GM23338 (cell line): ENCODE data around the gene SCCPDH. TPM values are rescaled to one million over a fixed set of nuclear protein-coding genes. Genes with fewer than 3 reads are reported as not detected.

Experiments
- ATAC-seq: fragments of 200-7000 bp; cut with Tn5 transposase; 3 replicates; pipeline ENCODE4 v1.9.1; 2020
- DNase-seq: peaks from one replicate; pipeline ENCODE4 v3.0.0-alpha.2; 2015; ENCODE audit warnings: low spot score
- H2AFZ ChIP-seq: fragments of 200-600 bp; sonication (generic); 2 replicates; pipeline ENCODE4 v1.8.0; 2016; ENCODE audit warnings: antibody characterized with exemption, mild to moderate bottlenecking, moderate library complexity
- H3F3A ChIP-seq: fragments of 200-600 bp; sonication (generic); replicated peaks from 2 replicates; pipeline ENCODE4 v1.8.0; 2017; ENCODE audit warnings: antibody characterized with exemption, mixed run types, low read depth
- H3K27ac ChIP-seq: fragments of 200-600 bp; sonication (generic); 2 replicates; pipeline ENCODE4 v1.6.1; 2016; ENCODE audit warnings: low read depth
- H3K27me3 ChIP-seq: fragments of 200-600 bp; sonication (generic); 2 replicates; pipeline ENCODE4 v1.8.0; 2016; ENCODE audit warnings: mild to moderate bottlenecking, mixed run types, moderate library complexity; ENCODE audit not compliant: insufficient read depth
- H3K36me3 ChIP-seq: fragments of 200-600 bp; sonication (generic); 2 replicates; pipeline ENCODE4 v1.8.0; 2016; ENCODE audit warnings: mild to moderate bottlenecking; ENCODE audit not compliant: insufficient read depth
- H3K4me1 ChIP-seq: fragments of 200-600 bp; sonication (generic); 2 replicates; pipeline ENCODE4 v1.8.0; 2016; ENCODE audit warnings: mild to moderate bottlenecking, moderate library complexity; ENCODE audit not compliant: insufficient read depth
- H3K4me2 ChIP-seq: fragments of 200-600 bp; sonication (generic); 2 replicates; pipeline ENCODE4 v1.7.1; 2017; ENCODE audit warnings: mixed run types
- H3K4me3 ChIP-seq: fragments of 200-600 bp; sonication (generic); 2 replicates; pipeline ENCODE4 v1.6.1; 2016; ENCODE audit warnings: mixed run types
- H3K79me2 ChIP-seq: fragments of 200-600 bp; sonication (generic); replicated peaks from 2 replicates; pipeline ENCODE4 v1.8.0; 2017; ENCODE audit warnings: mild to moderate bottlenecking; ENCODE audit not compliant: insufficient read depth
- H3K9me2 ChIP-seq: fragments of 200-600 bp; sonication (generic); 2 replicates; pipeline ENCODE4 v1.8.0; 2017; ENCODE audit not compliant: insufficient read depth
- H4K20me1 ChIP-seq: fragments of 200-600 bp; sonication (generic); replicated peaks from 2 replicates; pipeline ENCODE4 v1.8.0; 2017; ENCODE audit warnings: mild to moderate bottlenecking; ENCODE audit not compliant: insufficient read depth
- H3K27ac Mint-ChIP-seq: 2 replicates; pipeline ENCODE4 v1.8.0; 2020; ENCODE audit warnings: inconsistent platforms, mild to moderate bottlenecking, moderate library complexity, mixed read lengths
- H3K27me3 Mint-ChIP-seq: 3 replicates; pipeline ENCODE4 v1.8.0; 2022; ENCODE audit warnings: low read depth, mild to moderate bottlenecking, moderate library complexity, mixed read lengths, inconsistent platforms; ENCODE audit not compliant: insufficient read depth, poor library complexity
- H3K36me3 Mint-ChIP-seq: 3 replicates; pipeline ENCODE4 v1.8.0; 2021; ENCODE audit warnings: low read depth, mild to moderate bottlenecking, inconsistent platforms, moderate library complexity, mixed read lengths
- H3K4me1 Mint-ChIP-seq: 3 replicates; pipeline ENCODE4 v1.8.0; 2020; ENCODE audit warnings: mild to moderate bottlenecking, inconsistent platforms, mixed read lengths
- H3K4me3 Mint-ChIP-seq: 3 replicates; pipeline ENCODE4 v1.8.0; 2021; ENCODE audit warnings: moderate library complexity, mild to moderate bottlenecking, inconsistent platforms, mixed read lengths
- H3K9me3 Mint-ChIP-seq: 3 replicates; pipeline ENCODE4 v1.8.0; 2020; ENCODE audit warnings: moderate library complexity, mild to moderate bottlenecking, inconsistent platforms, mixed read lengths
- CREB1 ChIP-seq: fragments of 250-450 bp; sonication (Bioruptor Pico); IDR thresholded peaks from 2 replicates; pipeline ENCODE4 v1.5.0; 2020; ENCODE audit warnings: low read depth, mild to moderate bottlenecking, moderate library complexity
- CTCF ChIP-seq, 2 experiments: fragments of 200-600 bp in 1 of 2; sonication (generic) in 1 of 2; conservative IDR thresholded peaks; 2 replicates each; pipeline versions ENCODE4 v1.5.1 to v1.6.1; 2016 to 2017; ENCODE audit warnings: antibody characterized with exemption in 2 of 2, low read depth in 2 of 2, mild to moderate bottlenecking in 2 of 2, moderate library complexity in 1 of 2
- EZH2 ChIP-seq: fragments of 200-600 bp; sonication (generic); IDR thresholded peaks from one replicate; pipeline ENCODE4 v1.8.0; 2017; ENCODE audit warnings: antibody characterized with exemption, mild to moderate bottlenecking, low read depth; ENCODE audit not compliant: unreplicated experiment
- JUNB ChIP-seq: IDR thresholded peaks from one replicate; pipeline ENCODE4 v1.6.1; 2016; ENCODE audit warnings: antibody characterized with exemption; ENCODE audit not compliant: unreplicated experiment
- NANOG ChIP-seq: IDR thresholded peaks from 2 replicates; pipeline ENCODE4 v1.6.1; 2016; ENCODE audit warnings: antibody characterized with exemption, borderline replicate concordance
- POLR2AphosphoS5 ChIP-seq: IDR thresholded peaks from 2 replicates; pipeline ENCODE4 v1.6.1; 2016; ENCODE audit warnings: antibody characterized with exemption, low read depth
- REST ChIP-seq: IDR thresholded peaks from one replicate; pipeline ENCODE4 v1.6.1; 2018; ENCODE audit warnings: antibody characterized with exemption; ENCODE audit not compliant: unreplicated experiment
- STAT1 ChIP-seq: IDR thresholded peaks from one replicate; pipeline ENCODE4 v1.6.1; 2016; ENCODE audit warnings: antibody characterized with exemption; ENCODE audit not compliant: unreplicated experiment
- ZNF114 ChIP-seq: fragments of 250-450 bp; sonication (Bioruptor Pico); IDR thresholded peaks from 2 replicates; pipeline ENCODE4 v1.5.0; 2020; ENCODE audit warnings: mild to moderate bottlenecking, moderate library complexity
- ZNF331 ChIP-seq: fragments of 250-450 bp; sonication (Bioruptor Pico); IDR thresholded peaks from 2 replicates; pipeline ENCODE4 v1.5.0; 2020; ENCODE audit warnings: low read depth, mild to moderate bottlenecking, moderate library complexity
- polyA plus RNA-seq: library from polyadenylated mRNA; unstranded; fragments of >200 nt; fragmentation: Nextera tagmentation; extraction: Ambion mirVana; gene quantifications from 2 replicates; pipeline ENCODE4 v1.2.1, GENCODE V29; 2016
- total RNA-seq: library from RNA; depleted of rRNA; stranded (reverse); fragments of >200 nt; shearing (Covaris generic); gene quantifications from 2 replicates; pipeline ENCODE4 v1.2.3, GENCODE V29; 2014

SCCPDH gene
- total and polyA plus RNA-seq, 2 experiments from 2014 or later = 14.4 to 18.8 TPM

- TF ChIP-seq POLR2AphosphoS5 = no peak
- TF ChIP-seq NANOG = no peak
- no peak for TF ChIP-seq ZNF114 (CRISPR knock-in tag)
- TF ChIP-seq REST = no peak
- no peak for TF ChIP-seq EZH2
- TF ChIP-seq STAT1 = no peak
- no peak for TF ChIP-seq CTCF (conservative IDR thresholded peaks at IDR 0.05; ENCODE audit: low read depth in 2 of 2)
These were observed 28.5 kb upstream of the SCCPDH start (continued) for GRCh38 chr1:246695666-246696065.

GRCh38 chr1:246698466-246699094 is 25.6 kb upstream of the SCCPDH start:
- Histone ChIP-seq H3K36me3 (no peaks in the 10 kb centered on the region; the same call in 1 of the 2 replicates), H3K4me3 (peak overlapping the region; percentile 37; the same call in 1 of the 2 replicates), H4K20me1 (no peaks in the 10 kb centered on the region), H3K4me2 (0 out of 2 replicates have a peak overlapping the region, but pooled peaks have one; percentile 56), H3K9me2 (no peaks in the 10 kb centered on the region), H3K79me2 (no peaks in the 10 kb centered on the region), H3K27ac (no peak overlapping the region), H2AFZ (peak overlapping the region; percentile 52; the same call in 1 of the 2 replicates), H3F3A (no peaks in the 10 kb centered on the region), H3K27me3 (no peaks in the 10 kb centered on the region), H3K4me1 (no peaks in the 10 kb centered on the region)
- peak overlapping the region; percentile 46; the same call in 1 of the 3 replicates for H3K4me3 Mint-ChIP-seq
- H3K4me1 Mint-ChIP-seq = no peaks in the 10 kb centered on the region; the same call in 2 of the 3 replicates
- H3K9me3 Mint-ChIP-seq = peaks cover 28% of the 10 kb centered on the region
- peaks cover 17% of the 10 kb centered on the region for H3K27me3 Mint-ChIP-seq
- DNase-seq = no peak
- no peak overlapping the region for H3K27ac Mint-ChIP-seq
- H3K36me3 Mint-ChIP-seq = peaks cover 12% of the 10 kb centered on the region
- TF ChIP-seq CREB1 (CRISPR knock-in tag) = no peak
- no peak for TF ChIP-seq ZNF331 (CRISPR knock-in tag)
- no peak for TF ChIP-seq STAT1
- no peak for TF ChIP-seq JUNB
- TF ChIP-seq POLR2AphosphoS5 = no peak
- TF ChIP-seq EZH2 = no peak
- no peak for TF ChIP-seq ZNF114 (CRISPR knock-in tag)
- TF ChIP-seq REST = no peak
- ATAC-seq = no peak
